ENCODE results near the gene PTPN2. TPM values are rescaled to one million over a fixed set of nuclear protein-coding genes. Genes with fewer than 3 reads are reported as not detected.

Gene PTPN2
- total and polyA plus RNA-seq, 2 of the 4 experiments (the other 2 are of a cell fraction) = 13.2 to 30.6 TPM

DNA sequence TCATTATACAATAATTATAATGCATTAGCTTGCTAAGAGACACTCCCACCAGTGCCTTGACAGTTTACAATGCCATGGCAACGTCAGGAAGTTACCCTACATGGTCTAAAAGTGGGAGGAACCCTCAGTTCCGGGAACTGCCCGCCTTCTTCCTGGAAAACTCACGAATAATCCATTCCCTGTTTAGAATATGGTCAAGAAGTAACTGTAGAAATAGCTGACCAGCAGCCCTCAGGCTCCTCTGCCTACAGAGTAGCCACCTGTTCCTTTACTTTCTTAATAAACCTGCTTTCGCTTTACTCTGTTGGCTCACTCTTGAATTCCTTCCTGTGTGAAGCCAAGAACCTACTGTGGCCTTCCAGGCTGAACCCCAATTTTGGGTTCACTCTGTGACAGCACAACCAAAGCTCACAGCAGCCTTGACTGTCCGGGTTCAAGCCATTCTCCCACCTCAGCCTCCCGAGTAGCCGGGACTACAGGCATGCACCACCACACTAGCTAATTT lies 20.0 kb upstream of the PTPN2 start:
- H3K36me3 ChIP-seq (ENCODE audit: control insufficient read depth, insufficient read depth, low read length) = no peaks in the 10 kb centered on the region
- BruUV-seq (replicated peaks) = no TSS peak
- H2AK9ac ChIP-seq (replicated peaks; ENCODE audit: low read depth, low read length, poor library complexity) = no peak overlapping the region
- H4K91ac ChIP-seq (ENCODE audit: insufficient read depth, low read depth, low read length) = no peak overlapping the region
- no peak overlapping the region for H4K5ac ChIP-seq (ENCODE audit: low read depth, low read length)
- no peak overlapping the region for H2BK20ac ChIP-seq (ENCODE audit: low read depth, low read length)
- H2AK5ac ChIP-seq (ENCODE audit: low read depth, low read length) = no peak overlapping the region
- H4K8ac ChIP-seq (ENCODE audit: low read depth in 2 of 2, low read length in 2 of 2) = no peak overlapping the region
- no peak overlapping the region for H2BK5ac ChIP-seq (ENCODE audit: low read depth, low read length, poor library complexity, severe bottlenecking)
- H3K14ac ChIP-seq (replicated peaks; ENCODE audit: low read depth, low read length) = 0 out of 2 replicates have a peak overlapping the region, but pooled peaks have one; percentile 32
- in situ Hi-C loops (cut with MboI; ENCODE audit: low sequenced_read_pairs) (no loop called here), intact Hi-C loops (cut with micrococcal nuclease) (no loop called here), dilution Hi-C loops (cut with HindIII; ENCODE audit: low sequenced_read_pairs, unreplicated experiment) (no loop called here)
- peaks cover 4% of the 10 kb centered on the region; the same call in 1 of the 2 replicates for H3K27me3 ChIP-seq (ENCODE audit: control insufficient read depth, insufficient read depth, low read length)
- H3K4ac ChIP-seq (ENCODE audit: low read depth, low read length) = no peak overlapping the region
- no peak overlapping the region for H3K4me3 ChIP-seq (ENCODE audit: insufficient read depth, low read depth, low read length)
- ATAC-seq (ENCODE audit: low read depth) (no peak; the same call in 1 of the 2 replicates), DNase-seq (no peak)
- ChIA-PET CTCF (interaction anchor here (1.1 to 1.6 kb wide), 3 partner anchors 17 to 160 kb away, joined by 4 to 6 read pairs (median 5); no protein-coding TSS in a partner anchor), POLR2A (ENCODE audit: unreplicated experiment) (interaction anchor here (1.3 kb wide), 1 partner anchor 20 kb away, joined by 18 read pairs; the partner anchor contains the start of gene PTPN2)
- peaks cover 4% of the 10 kb centered on the region; the same call in 1 of the 2 replicates for H4K20me1 ChIP-seq (ENCODE audit: insufficient read depth, low read length)
- no peak overlapping the region for H3K18ac ChIP-seq (ENCODE audit: low read depth, low read length)
- H3K9ac ChIP-seq (ENCODE audit: low read depth, low read length) = no peak overlapping the region
- H2AFZ ChIP-seq (replicated peaks; ENCODE audit: low read length, poor library complexity) = no peak overlapping the region
- no peak overlapping the region for H3K4me2 ChIP-seq (ENCODE audit: low read depth, low read length)
- H3K23ac ChIP-seq (ENCODE audit: low read depth, low read length) = no peak overlapping the region; the same call in 1 of the 2 replicates
- H3K4me1 ChIP-seq (ENCODE audit: control insufficient read depth, insufficient read depth, low read length) = peaks cover 11% of the 10 kb centered on the region
- H3K79me1 ChIP-seq (ENCODE audit: low read depth in 1 of 2, low read length in 2 of 2) = no peaks in the 10 kb centered on the region
- no peak overlapping the region for H2BK120ac ChIP-seq (ENCODE audit: low read depth, low read length)
- H2BK15ac ChIP-seq (ENCODE audit: low read depth, low read length) = no peak overlapping the region
- H3K9me3 ChIP-seq (ENCODE audit: control insufficient read depth, insufficient read depth, low read length) = no peaks in the 10 kb centered on the region
- H3K9me1 ChIP-seq (ENCODE audit: insufficient read depth, low read length) = peaks cover 11% of the 10 kb centered on the region; the same call in 1 of the 2 replicates
- TF ChIP-seq, protein P1, sequence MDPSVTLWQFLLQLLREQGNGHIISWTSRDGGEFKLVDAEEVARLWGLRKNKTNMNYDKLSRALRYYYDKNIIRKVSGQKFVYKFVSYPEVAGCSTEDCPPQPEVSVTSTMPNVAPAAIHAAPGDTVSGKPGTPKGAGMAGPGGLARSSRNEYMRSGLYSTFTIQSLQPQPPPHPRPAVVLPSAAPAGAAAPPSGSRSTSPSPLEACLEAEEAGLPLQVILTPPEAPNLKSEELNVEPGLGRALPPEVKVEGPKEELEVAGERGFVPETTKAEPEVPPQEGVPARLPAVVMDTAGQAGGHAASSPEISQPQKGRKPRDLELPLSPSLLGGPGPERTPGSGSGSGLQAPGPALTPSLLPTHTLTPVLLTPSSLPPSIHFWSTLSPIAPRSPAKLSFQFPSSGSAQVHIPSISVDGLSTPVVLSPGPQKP (IDR thresholded peaks at IDR 0.05; ENCODE audit: borderline replicate concordance, low read depth, low read length) = no peak
- TF ChIP-seq MXI1 (IDR thresholded peaks at IDR 0.05; ENCODE audit: borderline replicate concordance, low read depth, low read length) (no peak), RAD21 (IDR thresholded peaks at IDR 0.05; ENCODE audit: low read length) (no peak), BHLHE40 (IDR thresholded peaks at IDR 0.05; ENCODE audit: low read depth, low read length) (no peak), NFE2L2 (IDR thresholded peaks at IDR 0.05; ENCODE audit: low read depth, low read length) (no peak), CHD1 (IDR thresholded peaks at IDR 0.05; ENCODE audit: low read depth, low read length) (no peak), SMC3 (IDR thresholded peaks at IDR 0.05; ENCODE audit: low read depth, low read length) (no peak), RCOR1 (IDR thresholded peaks at IDR 0.05; ENCODE audit: insufficient replicate concordance, low read length) (no peak), FOS (IDR thresholded peaks at IDR 0.05; ENCODE audit: low read depth, low read length) (no peak), RFX5 (IDR thresholded peaks at IDR 0.05; ENCODE audit: low read depth, low read length) (no peak), POLR2A (IDR thresholded peaks at IDR 0.05; ENCODE audit: low read depth, low read length) (no peak), CTCF (conservative IDR thresholded peaks at IDR 0.05; ENCODE audit: low read depth, low read length) (no peak), MAFK (IDR thresholded peaks at IDR 0.05; ENCODE audit: low read depth, low read length) (no peak), CEBPB (IDR thresholded peaks at IDR 0.05; ENCODE audit: low read depth, low read length) (no peak), MAZ (IDR thresholded peaks at IDR 0.05; ENCODE audit: borderline replicate concordance, low read depth, low read length) (no peak), USF2 (IDR thresholded peaks at IDR 0.05; ENCODE audit: low read depth, low read length) (no peak)
- H3K27ac ChIP-seq (ENCODE audit: insufficient read depth, low read length) = no peak overlapping the region
- H3K56ac ChIP-seq (ENCODE audit: extremely low read depth, insufficient read depth, low read length) = no peak overlapping the region
- 86% methylated on average over 1 of the region's 8 CpGs; no CpG with 5 or more reads in 1 of the 2 experiments for WGBS, 2 experiments (ENCODE audit: extremely low coverage in 2 of 2, insufficient read length in 1 of 2)
